ENCODE results near the gene TRAF7. TPM values are rescaled to one million over a fixed set of nuclear protein-coding genes. Genes with fewer than 3 reads are reported as not detected.

The TRAF7 gene
- total RNA-seq, 1 donor from 2014 or later, result 70.7 TPM

- no peak overlapping the region for H3K27ac Mint-ChIP-seq
- no peaks in the 10 kb centered on the region for H3K27me3 Mint-ChIP-seq (ENCODE audit: low read depth)
- peaks cover 17% of the 10 kb centered on the region for H3K36me3 Mint-ChIP-seq (ENCODE audit: low read depth)
- H3K9me3 Mint-ChIP-seq, result no peaks in the 10 kb centered on the region
- H3K4me1 Mint-ChIP-seq (ENCODE audit: low read depth), result peaks cover 8% of the 10 kb centered on the region
- peak overlapping the region; percentile 56 for H3K4me3 Mint-ChIP-seq (ENCODE audit: low read depth)
- intact Hi-C loops (cut with micrococcal nuclease), result no loop called here
- no peak for DNase-seq (ENCODE audit: low spot score)
Observed at GRCh38 chr16:2226245-2226793, 70.7 kb downstream of the TRAF7 start.

GRCh38 chr16:2226918-2227317 lies 71.3 kb downstream of the TRAF7 start:
- intact Hi-C loops (cut with micrococcal nuclease), result no loop called here
- Mint-ChIP-seq H3K4me1 (ENCODE audit: low read depth) (peaks cover 8% of the 10 kb centered on the region), H3K36me3 (ENCODE audit: low read depth) (peaks cover 17% of the 10 kb centered on the region), H3K4me3 (ENCODE audit: low read depth) (no peak overlapping the region), H3K27me3 (ENCODE audit: low read depth) (no peaks in the 10 kb centered on the region), H3K27ac (no peak overlapping the region), H3K9me3 (no peaks in the 10 kb centered on the region)
- no peak for DNase-seq (ENCODE audit: low spot score)

Other genes with a start within 250 kb of the TRAF7 start
- gene HS3ST6, start 237.4 kb upstream of the TRAF7 start, total RNA-seq, result not detected in 2 replicates
- 33.5 and 35.0 TPM in 2 replicates for gene MSRB1, start 212.6 kb upstream of the TRAF7 start, total RNA-seq
- gene RPL3L, start 201.1 kb upstream of the TRAF7 start, total RNA-seq, result 0.66 and 0.85 TPM in 2 replicates
- 132 TPM in 2 replicates for gene NDUFB10, start 196.2 kb upstream of the TRAF7 start, total RNA-seq
- 3,560 and 3,687 TPM in 2 replicates for gene RPS2, start 191.0 kb upstream of the TRAF7 start, total RNA-seq
- 0.39 TPM in 1 of 2 replicates, not detected in the other for gene RNF151, start 188.9 kb upstream of the TRAF7 start, total RNA-seq
- gene TBL3, start 183.7 kb upstream of the TRAF7 start, total RNA-seq, result 64.2 and 72.5 TPM in 2 replicates
- 0.21 and 0.23 TPM in 2 replicates for gene NOXO1, start 174.3 kb upstream of the TRAF7 start, total RNA-seq
- 39.2 and 40.0 TPM in 2 replicates for gene GFER, start 171.6 kb upstream of the TRAF7 start, total RNA-seq
- gene SYNGR3, start 165.8 kb upstream of the TRAF7 start, total RNA-seq, result 21.1 and 21.3 TPM in 2 replicates
- 82.0 and 83.3 TPM in 2 replicates for gene ZNF598, start 146.0 kb upstream of the TRAF7 start, total RNA-seq
- gene NPW, start 136.0 kb upstream of the TRAF7 start, total RNA-seq, result 4.2 and 5.1 TPM in 2 replicates
- gene NHERF2, start 128.9 kb upstream of the TRAF7 start, total RNA-seq, result 2.3 and 2.6 TPM in 2 replicates
- 43.5 and 54.7 TPM in 2 replicates for gene NTHL1, start 107.9 kb upstream of the TRAF7 start, total RNA-seq
- gene TSC2, start 107.8 kb upstream of the TRAF7 start, total RNA-seq, result 89.7 and 92.8 TPM in 2 replicates
- gene PKD1, start 19.9 kb upstream of the TRAF7 start, total RNA-seq, result 86.9 and 94.4 TPM in 2 replicates
- 0.46 and 0.59 TPM in 2 replicates for gene RAB26, start 7.2 kb upstream of the TRAF7 start, total RNA-seq
- gene CASKIN1, start 40.8 kb downstream of the TRAF7 start, total RNA-seq, result 0.48 and 1.0 TPM in 2 replicates
- 54.3 and 56.4 TPM in 2 replicates for gene MLST8, start 49.7 kb downstream of the TRAF7 start, total RNA-seq
- gene BRICD5, start 55.1 kb downstream of the TRAF7 start, total RNA-seq, result 24.6 and 25.2 TPM in 2 replicates
- 36.1 and 37.7 TPM in 2 replicates for gene PGP, start 59.1 kb downstream of the TRAF7 start, total RNA-seq
- gene E4F1, start 67.8 kb downstream of the TRAF7 start, total RNA-seq, result 29.3 and 30.0 TPM in 2 replicates
- gene DNASE1L2, start 80.7 kb downstream of the TRAF7 start, total RNA-seq, result 1.7 and 2.2 TPM in 2 replicates
- 40.4 and 45.1 TPM in 2 replicates for gene ECI1, start 95.8 kb downstream of the TRAF7 start, total RNA-seq
- gene RNPS1, start 112.3 kb downstream of the TRAF7 start, total RNA-seq, result 369 TPM in 2 replicates
- 11.1 and 12.5 TPM in 2 replicates for gene ABCA3, start 184.9 kb downstream of the TRAF7 start, total RNA-seq

All from activated T-helper 2 cell treated with anti-CD3 and anti-CD28 coated beads, Interferon-gamma antibody, Interleukin-2, Interleukin-4, amounts not matched to agents 10 μg/mL and 5 μg/mL and 100 μg/mL, durations not matched to agents 14 hours and 24 hours and 36 hours (primary cell).